Astrocyte of the spinal cord (primary cell): ENCODE measurements around the gene ATXN2.

ENCODE experiments used
- DNase-seq: peaks from one replicate; pipeline ENCODE4 v3.0.0; 2011; ENCODE audit warnings: low read depth, low spot score
- H3K4me3 ChIP-seq: 2 replicates; pipeline ENCODE4 v1.5.1; 2011; ENCODE audit warnings: low read depth, mild to moderate bottlenecking, low read length, moderate library complexity
- in situ Hi-C: cut with HindIII; loops from 2 replicates; pipeline ENCODE4 v1.10.0; 2017; ENCODE audit warnings: low sequenced_read_pairs
- TF ChIP-seq, protein P1 (sequence below): IDR thresholded peaks from 2 replicates; pipeline ENCODE4 v1.5.1; 2012; ENCODE audit warnings: low read depth, mild to moderate bottlenecking, low read length, inconsistent platforms

ATXN2 gene

GRCh38 chr12:111426344-111427185 is 172.6 kb downstream of the ATXN2 start:
- TF ChIP-seq, protein P1, sequence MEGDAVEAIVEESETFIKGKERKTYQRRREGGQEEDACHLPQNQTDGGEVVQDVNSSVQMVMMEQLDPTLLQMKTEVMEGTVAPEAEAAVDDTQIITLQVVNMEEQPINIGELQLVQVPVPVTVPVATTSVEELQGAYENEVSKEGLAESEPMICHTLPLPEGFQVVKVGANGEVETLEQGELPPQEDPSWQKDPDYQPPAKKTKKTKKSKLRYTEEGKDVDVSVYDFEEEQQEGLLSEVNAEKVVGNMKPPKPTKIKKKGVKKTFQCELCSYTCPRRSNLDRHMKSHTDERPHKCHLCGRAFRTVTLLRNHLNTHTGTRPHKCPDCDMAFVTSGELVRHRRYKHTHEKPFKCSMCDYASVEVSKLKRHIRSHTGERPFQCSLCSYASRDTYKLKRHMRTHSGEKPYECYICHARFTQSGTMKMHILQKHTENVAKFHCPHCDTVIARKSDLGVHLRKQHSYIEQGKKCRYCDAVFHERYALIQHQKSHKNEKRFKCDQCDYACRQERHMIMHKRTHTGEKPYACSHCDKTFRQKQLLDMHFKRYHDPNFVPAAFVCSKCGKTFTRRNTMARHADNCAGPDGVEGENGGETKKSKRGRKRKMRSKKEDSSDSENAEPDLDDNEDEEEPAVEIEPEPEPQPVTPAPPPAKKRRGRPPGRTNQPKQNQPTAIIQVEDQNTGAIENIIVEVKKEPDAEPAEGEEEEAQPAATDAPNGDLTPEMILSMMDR = no peak
- no peak for DNase-seq

GRCh38 chr12:111425655-111426054 is 173.5 kb downstream of the ATXN2 start:
- in situ Hi-C loops = no loop called here
- TF ChIP-seq, protein P1 = no peak
- no peak overlapping the region for H3K4me3 ChIP-seq
- no peak for DNase-seq

More at GRCh38 chr12:111426344-111427185, 172.6 kb downstream of the ATXN2 start:
- in situ Hi-C loops = no loop called here
- no peak overlapping the region for H3K4me3 ChIP-seq

DNA sequence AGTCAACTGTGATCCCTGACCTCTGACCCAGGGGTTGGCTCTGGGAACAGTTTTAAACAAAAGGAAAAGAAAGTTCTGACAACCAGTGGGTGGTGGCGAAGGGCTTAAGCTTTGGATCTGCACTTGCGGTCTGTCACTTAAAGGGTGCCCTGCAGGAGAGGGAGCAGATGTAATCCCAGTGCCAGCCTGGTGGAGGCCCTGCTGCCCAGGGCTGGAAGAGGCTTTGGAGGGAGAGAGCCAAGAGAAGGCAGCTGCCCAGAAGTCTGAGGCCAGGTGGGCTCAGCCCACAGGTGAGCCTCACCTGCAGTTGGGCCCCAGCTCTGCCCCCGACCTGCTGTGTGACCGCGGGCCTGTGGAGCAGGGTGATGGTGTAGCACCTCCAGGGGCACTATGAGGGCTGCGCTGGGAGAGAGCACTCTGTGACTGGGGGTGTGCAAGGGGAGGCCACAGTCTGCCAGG is 174.3 kb downstream of the ATXN2 start:
- in situ Hi-C loops = no loop called here
- no peak overlapping the region for H3K4me3 ChIP-seq
- no peak for DNase-seq
- TF ChIP-seq, protein P1 = peak; percentile 8

GRCh38 chr12:111424189-111424792 is 174.8 kb downstream of the ATXN2 start:
- in situ Hi-C loops = no loop called here
- TF ChIP-seq, protein P1 = no peak
- no peak overlapping the region for H3K4me3 ChIP-seq
- DNase-seq = no peak

DNA sequence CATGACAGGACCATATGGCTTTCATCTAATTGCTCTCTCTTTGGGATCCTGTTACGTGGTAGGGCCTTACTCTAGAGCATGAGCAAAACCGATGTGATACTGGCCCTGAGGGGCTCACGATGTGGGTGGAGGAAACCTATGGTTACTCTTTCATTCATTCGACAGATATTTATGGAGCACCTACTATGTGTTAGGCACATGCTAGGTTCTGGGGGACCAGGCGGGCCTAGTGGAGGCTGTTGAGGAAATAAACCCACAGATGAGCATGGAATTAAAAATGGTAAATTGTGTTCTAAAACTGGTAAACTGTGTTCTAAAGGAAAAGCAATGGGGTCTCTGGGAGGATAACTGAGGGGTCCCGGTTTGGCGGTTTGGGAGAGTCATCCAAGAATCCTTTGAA is 178.6 kb downstream of the ATXN2 start:
- in situ Hi-C loops = no loop called here
- H3K4me3 ChIP-seq = no peak overlapping the region
- DNase-seq = no peak
- TF ChIP-seq, protein P1 = no peak

GRCh38 chr12:111419784-111420183 is 179.3 kb downstream of the ATXN2 start:
- TF ChIP-seq, protein P1 = no peak

More at GRCh38 chr12:111419784-111420183, 179.3 kb downstream of the ATXN2 start:
- in situ Hi-C loops = no loop called here
- DNase-seq = no peak
- H3K4me3 ChIP-seq = no peak overlapping the region
